Lower leg skin (tissue), 3 donors: ENCODE data around the gene ZNF689.

ENCODE experiments used
- POLR2A ChIP-seq, 2 donors: fragments of 450-650 bp; IDR thresholded peaks; one replicate each; pipeline ENCODE4 v1.6.1; 2016 to 2017; ENCODE audit warnings: antibody characterized with exemption in 2 of 2, mild to moderate bottlenecking in 1 of 2, moderate library complexity in 1 of 2
- TF ChIP-seq, protein P1 (sequence below), 3 donors: fragments of 450-650 bp; IDR thresholded peaks; one replicate each; pipeline ENCODE4 v1.5.1; 2016; ENCODE audit warnings: antibody characterized with exemption in 3 of 3, mild to moderate bottlenecking in 3 of 3, moderate library complexity in 2 of 3

DNA sequence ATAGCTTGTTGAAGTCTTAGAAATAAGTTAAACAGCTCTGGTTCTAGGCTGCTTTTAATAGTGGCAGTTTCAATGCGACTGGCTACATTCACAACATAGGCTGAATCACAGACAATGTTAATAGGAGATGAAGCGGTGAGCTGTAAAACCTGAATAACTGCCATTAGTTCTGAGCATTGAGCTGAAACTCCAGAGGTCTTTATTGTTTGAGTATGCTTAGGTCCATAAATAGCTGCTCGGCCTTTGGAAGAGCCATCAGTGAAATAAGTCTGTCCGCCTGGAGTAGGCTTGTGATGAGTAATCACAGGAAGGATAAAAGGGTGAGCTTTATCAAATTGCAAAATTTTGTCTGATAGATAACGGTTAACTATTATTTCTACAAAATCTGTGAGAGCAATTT is 9.4 kb upstream of the ZNF689 start:
- TF ChIP-seq POLR2A (IDR thresholded peaks at IDR 0.05): no peak
- TF ChIP-seq, protein P1, sequence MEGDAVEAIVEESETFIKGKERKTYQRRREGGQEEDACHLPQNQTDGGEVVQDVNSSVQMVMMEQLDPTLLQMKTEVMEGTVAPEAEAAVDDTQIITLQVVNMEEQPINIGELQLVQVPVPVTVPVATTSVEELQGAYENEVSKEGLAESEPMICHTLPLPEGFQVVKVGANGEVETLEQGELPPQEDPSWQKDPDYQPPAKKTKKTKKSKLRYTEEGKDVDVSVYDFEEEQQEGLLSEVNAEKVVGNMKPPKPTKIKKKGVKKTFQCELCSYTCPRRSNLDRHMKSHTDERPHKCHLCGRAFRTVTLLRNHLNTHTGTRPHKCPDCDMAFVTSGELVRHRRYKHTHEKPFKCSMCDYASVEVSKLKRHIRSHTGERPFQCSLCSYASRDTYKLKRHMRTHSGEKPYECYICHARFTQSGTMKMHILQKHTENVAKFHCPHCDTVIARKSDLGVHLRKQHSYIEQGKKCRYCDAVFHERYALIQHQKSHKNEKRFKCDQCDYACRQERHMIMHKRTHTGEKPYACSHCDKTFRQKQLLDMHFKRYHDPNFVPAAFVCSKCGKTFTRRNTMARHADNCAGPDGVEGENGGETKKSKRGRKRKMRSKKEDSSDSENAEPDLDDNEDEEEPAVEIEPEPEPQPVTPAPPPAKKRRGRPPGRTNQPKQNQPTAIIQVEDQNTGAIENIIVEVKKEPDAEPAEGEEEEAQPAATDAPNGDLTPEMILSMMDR (IDR thresholded peaks at IDR 0.05): no peak
